NCI-H187 (cell line): ENCODE measurements around the gene CACNA1I.

Experiments
- DNase-seq, 2 experiments: peaks; one replicate each; lab custom pipeline; 2025; lab: John Stamatoyannopoulos, UW

The CACNA1I gene

GRCh38 chr22:39666495-39666894 lies 95.9 kb downstream of the CACNA1I start:
- DNase-seq = no peak

GRCh38 chr22:39666926-39667325 lies 96.4 kb downstream of the CACNA1I start:
- DNase-seq = no peak

- DNase-seq = no peak
Observed at GRCh38 chr22:39669432-39669831, 98.9 kb downstream of the CACNA1I start.

- DNase-seq = no peak
Observed at GRCh38 chr22:39671936-39672335, 101.4 kb downstream of the CACNA1I start.

GRCh38 chr22:39674536-39674935 lies 104.0 kb downstream of the CACNA1I start:
- DNase-seq = no peak

GRCh38 chr22:39675947-39676346 lies 105.4 kb downstream of the CACNA1I start:
- no peak for DNase-seq

- no peak for DNase-seq
Observed at GRCh38 chr22:39677967-39678366, 107.4 kb downstream of the CACNA1I start.

- DNase-seq = no peak
Observed at GRCh38 chr22:39678862-39679490, 108.4 kb downstream of the CACNA1I start.

GRCh38 chr22:39679652-39680051 lies 109.1 kb downstream of the CACNA1I start:
- no peak for DNase-seq

GRCh38 chr22:39680486-39680885 lies 109.9 kb downstream of the CACNA1I start:
- DNase-seq = no peak

GRCh38 chr22:39681038-39681861 lies 110.7 kb downstream of the CACNA1I start:
- no peak for DNase-seq

- no peak for DNase-seq
Observed at GRCh38 chr22:39682994-39683393, 112.4 kb downstream of the CACNA1I start.

GRCh38 chr22:39683639-39684038 lies 113.1 kb downstream of the CACNA1I start:
- DNase-seq = no peak

- no peak for DNase-seq
Observed at GRCh38 chr22:39684702-39685281, 114.2 kb downstream of the CACNA1I start.

GRCh38 chr22:39685336-39686177 lies 115.0 kb downstream of the CACNA1I start:
- DNase-seq = no peak

- DNase-seq = no peak
Observed at GRCh38 chr22:39686178-39686620, 115.6 kb downstream of the CACNA1I start.

GRCh38 chr22:39686776-39687525 lies 116.4 kb downstream of the CACNA1I start:
- DNase-seq = no peak

- DNase-seq = no peak
Observed at GRCh38 chr22:39688186-39688785, 117.7 kb downstream of the CACNA1I start.

GRCh38 chr22:39689421-39689820 lies 118.9 kb downstream of the CACNA1I start:
- no peak for DNase-seq

GRCh38 chr22:39690881-39691605 lies 120.5 kb downstream of the CACNA1I start:
- no peak for DNase-seq
